Measurements from ENCODE around the gene VAT1L.

VAT1L gene

DNA sequence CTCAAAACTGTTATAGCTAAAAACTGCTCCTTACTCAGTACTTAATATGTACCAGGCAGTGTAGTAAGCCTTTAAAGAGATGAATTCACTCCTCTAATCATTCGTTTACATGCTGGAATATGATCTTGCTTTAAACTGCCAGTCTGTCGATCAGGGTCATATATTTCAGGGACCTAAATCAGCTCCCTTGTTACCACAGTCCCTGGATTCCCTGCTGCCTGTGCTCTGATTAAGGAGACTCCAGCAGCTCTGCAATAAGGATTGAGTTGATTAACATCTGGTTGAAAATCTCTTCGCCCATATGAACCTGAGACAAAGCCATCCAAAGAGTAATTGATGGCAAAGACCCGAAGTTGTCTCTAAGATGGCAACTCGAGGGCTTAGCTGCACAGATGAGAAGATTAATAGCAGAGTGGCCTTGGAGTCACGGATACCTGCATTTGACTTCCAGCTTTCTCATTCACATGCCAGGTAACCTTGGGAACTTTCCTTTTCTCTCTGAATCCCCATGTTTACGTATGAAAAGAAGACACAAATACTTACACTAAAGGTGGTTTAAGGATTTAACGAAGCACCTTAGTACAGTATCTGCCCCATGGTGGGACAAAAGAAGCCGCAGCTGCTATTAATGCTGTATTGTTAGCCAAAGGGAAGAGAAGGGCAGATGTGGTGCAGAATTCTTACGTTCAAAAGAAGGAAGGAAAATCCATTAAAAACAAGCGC is 68.2 kb downstream of the VAT1L start:
- Histone ChIP-seq H3K79me2 (ENCODE audit: control insufficient read depth, low read length) (no peaks in the 10 kb centered on the region), H3F3A (ENCODE audit: control insufficient read depth, insufficient read depth) (no peaks in the 10 kb centered on the region), H3K9me3 (ENCODE audit: control insufficient read depth, insufficient read depth, low read length) (no peaks in the 10 kb centered on the region), H3K4me2 (ENCODE audit: low read length) (no peak overlapping the region), H4K20me1 (ENCODE audit: control insufficient read depth, insufficient read depth, low read depth, low read length) (no peaks in the 10 kb centered on the region), H3K27me3 (ENCODE audit: control insufficient read depth, low read length) (no peaks in the 10 kb centered on the region), H3K36me3 (ENCODE audit: control insufficient read depth, low read length) (no peaks in the 10 kb centered on the region), H3K4me3 (ENCODE audit: low read length) (no peak overlapping the region), H3K9me2 (replicated peaks; ENCODE audit: control insufficient read depth, low read length) (no peaks in the 10 kb centered on the region), H3K4me1 (ENCODE audit: control insufficient read depth, low read length) (no peaks in the 10 kb centered on the region), H3K27ac (ENCODE audit: low read depth, low read length) (no peak overlapping the region)
- TF ChIP-seq, protein P1, sequence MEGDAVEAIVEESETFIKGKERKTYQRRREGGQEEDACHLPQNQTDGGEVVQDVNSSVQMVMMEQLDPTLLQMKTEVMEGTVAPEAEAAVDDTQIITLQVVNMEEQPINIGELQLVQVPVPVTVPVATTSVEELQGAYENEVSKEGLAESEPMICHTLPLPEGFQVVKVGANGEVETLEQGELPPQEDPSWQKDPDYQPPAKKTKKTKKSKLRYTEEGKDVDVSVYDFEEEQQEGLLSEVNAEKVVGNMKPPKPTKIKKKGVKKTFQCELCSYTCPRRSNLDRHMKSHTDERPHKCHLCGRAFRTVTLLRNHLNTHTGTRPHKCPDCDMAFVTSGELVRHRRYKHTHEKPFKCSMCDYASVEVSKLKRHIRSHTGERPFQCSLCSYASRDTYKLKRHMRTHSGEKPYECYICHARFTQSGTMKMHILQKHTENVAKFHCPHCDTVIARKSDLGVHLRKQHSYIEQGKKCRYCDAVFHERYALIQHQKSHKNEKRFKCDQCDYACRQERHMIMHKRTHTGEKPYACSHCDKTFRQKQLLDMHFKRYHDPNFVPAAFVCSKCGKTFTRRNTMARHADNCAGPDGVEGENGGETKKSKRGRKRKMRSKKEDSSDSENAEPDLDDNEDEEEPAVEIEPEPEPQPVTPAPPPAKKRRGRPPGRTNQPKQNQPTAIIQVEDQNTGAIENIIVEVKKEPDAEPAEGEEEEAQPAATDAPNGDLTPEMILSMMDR (IDR thresholded peaks at IDR 0.05; ENCODE audit: low read depth, low read length, poor library complexity, severe bottlenecking), result no peak
- TF ChIP-seq EZH2phosphoT487 (IDR thresholded peaks at IDR 0.05; ENCODE audit: borderline replicate concordance, low read length), result no peak

DNA sequence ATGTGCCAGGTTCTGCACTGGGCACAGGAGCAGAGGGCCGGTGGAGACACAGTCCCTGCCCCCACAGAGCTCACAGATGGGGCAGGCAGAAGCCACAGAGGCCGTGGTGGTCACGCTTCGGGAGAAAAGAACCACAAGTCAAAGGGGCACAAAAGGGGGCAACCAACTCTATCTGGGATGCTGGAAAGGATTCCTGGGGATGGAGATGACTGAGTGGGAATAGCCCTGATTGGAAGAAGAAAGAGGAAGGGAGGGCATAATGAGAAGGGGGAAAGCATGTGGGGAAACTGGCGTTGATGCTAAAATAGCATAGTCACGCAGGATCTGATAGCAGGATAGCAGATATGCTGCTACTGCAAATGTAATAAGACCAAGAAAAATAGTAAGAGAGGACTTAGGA is 69.7 kb downstream of the VAT1L start:
- no peak for TF ChIP-seq EZH2phosphoT487 (IDR thresholded peaks at IDR 0.05; ENCODE audit: borderline replicate concordance, low read length)
- TF ChIP-seq, protein P1 (IDR thresholded peaks at IDR 0.05; ENCODE audit: low read depth, low read length, poor library complexity, severe bottlenecking), result no peak
- no peaks in the 10 kb centered on the region for H3K9me3 ChIP-seq (ENCODE audit: control insufficient read depth, insufficient read depth, low read length)
- no peaks in the 10 kb centered on the region for H3K4me1 ChIP-seq (ENCODE audit: control insufficient read depth, low read length)
- no peaks in the 10 kb centered on the region for H3K9me2 ChIP-seq (replicated peaks; ENCODE audit: control insufficient read depth, low read length)
- no peak overlapping the region for H3K4me3 ChIP-seq (ENCODE audit: low read length)
- no peaks in the 10 kb centered on the region for H3K79me2 ChIP-seq (ENCODE audit: control insufficient read depth, low read length)
- H4K20me1 ChIP-seq (ENCODE audit: control insufficient read depth, insufficient read depth, low read depth, low read length), result no peaks in the 10 kb centered on the region
- H3K27ac ChIP-seq (ENCODE audit: low read depth, low read length), result no peak overlapping the region
- no peaks in the 10 kb centered on the region for H3F3A ChIP-seq (ENCODE audit: control insufficient read depth, insufficient read depth)
- H3K36me3 ChIP-seq (ENCODE audit: control insufficient read depth, low read length), result no peaks in the 10 kb centered on the region
- no peaks in the 10 kb centered on the region for H3K27me3 ChIP-seq (ENCODE audit: control insufficient read depth, low read length)
- H3K4me2 ChIP-seq (ENCODE audit: low read length), result no peak overlapping the region

DNA sequence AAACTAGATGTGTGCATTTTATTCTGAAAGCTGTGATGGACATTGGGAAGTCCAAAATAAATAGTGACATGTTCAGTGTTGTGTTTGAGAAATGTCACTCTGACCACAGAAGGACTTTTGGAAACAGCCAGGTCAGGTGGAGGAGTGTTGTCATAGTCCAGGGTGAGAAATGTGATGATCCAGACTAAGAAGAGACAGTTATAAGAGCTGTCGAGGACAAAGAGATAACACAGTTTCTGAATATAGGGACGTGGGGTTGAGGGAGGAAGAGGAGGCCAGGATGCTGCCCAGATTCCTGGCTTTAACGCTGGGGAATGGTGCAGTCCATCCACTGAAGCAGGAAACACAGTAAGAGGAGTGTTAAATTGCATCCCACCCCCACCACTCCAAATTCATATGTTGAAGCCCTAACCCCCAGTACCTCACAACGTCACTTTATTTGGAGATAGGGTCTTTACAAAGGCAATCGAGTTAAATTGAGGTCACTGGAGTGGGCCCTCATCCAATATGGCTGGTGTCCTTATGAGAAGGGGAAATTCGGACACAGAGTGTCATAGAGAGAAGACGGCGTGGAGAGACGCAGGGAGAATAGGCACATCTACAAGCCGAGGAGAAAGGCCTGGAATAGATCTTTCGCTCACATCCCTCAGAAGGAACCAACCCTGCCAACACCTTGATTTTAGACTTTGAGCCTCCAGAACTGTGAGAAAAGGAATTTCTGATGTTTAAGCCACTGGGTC is 71.3 kb downstream of the VAT1L start:
- no peaks in the 10 kb centered on the region for H3K4me1 ChIP-seq (ENCODE audit: control insufficient read depth, low read length)
- no peak overlapping the region for H3K4me3 ChIP-seq (ENCODE audit: low read length)
- no peak for TF ChIP-seq EZH2phosphoT487 (IDR thresholded peaks at IDR 0.05; ENCODE audit: borderline replicate concordance, low read length)
- TF ChIP-seq, protein P1 (IDR thresholded peaks at IDR 0.05; ENCODE audit: low read depth, low read length, poor library complexity, severe bottlenecking), result no peak
- no peaks in the 10 kb centered on the region for H3K36me3 ChIP-seq (ENCODE audit: control insufficient read depth, low read length)
- no peak overlapping the region for H3K27ac ChIP-seq (ENCODE audit: low read depth, low read length)
- no peaks in the 10 kb centered on the region for H3K79me2 ChIP-seq (ENCODE audit: control insufficient read depth, low read length)
- H3K9me2 ChIP-seq (replicated peaks; ENCODE audit: control insufficient read depth, low read length), result no peaks in the 10 kb centered on the region
- no peaks in the 10 kb centered on the region for H3K27me3 ChIP-seq (ENCODE audit: control insufficient read depth, low read length)
- no peaks in the 10 kb centered on the region for H3F3A ChIP-seq (ENCODE audit: control insufficient read depth, insufficient read depth)
- H4K20me1 ChIP-seq (ENCODE audit: control insufficient read depth, insufficient read depth, low read depth, low read length), result no peaks in the 10 kb centered on the region
- no peak overlapping the region for H3K4me2 ChIP-seq (ENCODE audit: low read length)
- H3K9me3 ChIP-seq (ENCODE audit: control insufficient read depth, insufficient read depth, low read length), result no peaks in the 10 kb centered on the region
